ENCODE data around the gene PSORS1C2. TPM values are rescaled to one million over a fixed set of nuclear protein-coding genes. Genes with fewer than 3 reads are reported as not detected.

The PSORS1C2 gene
- total and polyA plus RNA-seq, 12 donors: not detected

- 37 to 68% (median 46%) methylated on average over 3 of the region's 3 CpGs for WGBS, 4 donors
- intact Hi-C loops (cut with DNase I): no loop called here
These were observed 47.2 kb downstream of the PSORS1C2 start for GRCh38 chr6:31091680-31092079.

GRCh38 chr6:31090973-31091364 lies 47.9 kb downstream of the PSORS1C2 start:
- 85 to 97% (median 92%) methylated on average over 6 of the region's 6 CpGs for WGBS, 4 donors
- no peak for DNase-seq
- Histone ChIP-seq H3K4me1 (replicated peaks in 1 of 2) (peaks cover 0 to 4% of the 10 kb centered on the region in 2 donors), H3K27me3 (no peaks in the 10 kb centered on the region), H3K36me3 (replicated peaks in 1 of 2) (no peaks in the 10 kb centered on the region), H3K4me3 (no peak overlapping the region), H3K9me3 (replicated peaks in 1 of 3) (no peaks in the 10 kb centered on the region), H3K27ac (no peak overlapping the region)
- TF ChIP-seq CTCF (IDR thresholded peaks at IDR 0.05) (no peak), POLR2A (IDR thresholded peaks at IDR 0.05) (no peak)
- intact Hi-C loops (cut with DNase I): no loop called here

More at GRCh38 chr6:31091680-31092079, 47.2 kb downstream of the PSORS1C2 start:
- Histone ChIP-seq H3K36me3 (replicated peaks in 1 of 2) (no peaks in the 10 kb centered on the region), H3K27ac (no peak overlapping the region), H3K9me3 (replicated peaks in 1 of 3) (no peaks in the 10 kb centered on the region), H3K4me3 (no peak overlapping the region), H3K4me1 (replicated peaks in 1 of 2) (peaks cover 0 to 4% of the 10 kb centered on the region in 2 donors), H3K27me3 (no peaks in the 10 kb centered on the region)
- TF ChIP-seq POLR2A (IDR thresholded peaks at IDR 0.05): no peak
- TF ChIP-seq CTCF (IDR thresholded peaks at IDR 0.05): no peak
- no peak for DNase-seq

- H3K27me3 ChIP-seq: no peaks in the 10 kb centered on the region
- peaks cover 0 to 4% of the 10 kb centered on the region in 2 donors for H3K4me1 ChIP-seq (replicated peaks in 1 of 2)
- no peak for TF ChIP-seq CTCF (IDR thresholded peaks at IDR 0.05)
- TF ChIP-seq POLR2A (IDR thresholded peaks at IDR 0.05): no peak
- H3K9me3 ChIP-seq (replicated peaks in 1 of 3): no peaks in the 10 kb centered on the region
- no peak for DNase-seq
- H3K4me3 ChIP-seq: no peak overlapping the region
- intact Hi-C loops (cut with DNase I): no loop called here
- H3K27ac ChIP-seq: no peak overlapping the region
- H3K36me3 ChIP-seq (replicated peaks in 1 of 2): no peaks in the 10 kb centered on the region
- 83 to 86% (median 84%) methylated on average over 3 of the region's 3 CpGs for WGBS, 4 donors
These were observed 48.4 kb downstream of the PSORS1C2 start for GRCh38 chr6:31090275-31090972.

Small RNA genes lying within 50 kb of the gene (small RNA-seq; reads per million reads assigned to genes)
- gene POLR2LP1: 0 reads per million in 2 donors

Other genes with a start within 250 kb of the PSORS1C2 start
- 10 to 100 TPM in 7 of 9 donors, 1 to 10 TPM in 2; 3.7 to 48.6 (median 17.4) TPM for gene GTF2H4, start 230.9 kb downstream of the PSORS1C2 start, total RNA-seq
- 10 to 100 TPM; 30.8 to 71.9 (median 57.8) TPM for gene GTF2H4, start 230.9 kb downstream of the PSORS1C2 start, polyA plus RNA-seq
- 10 to 100 TPM; 17.1 to 51.6 (median 31.1) TPM for gene VARS2, start 224.8 kb downstream of the PSORS1C2 start, total RNA-seq
- gene VARS2, start 224.8 kb downstream of the PSORS1C2 start, polyA plus RNA-seq: 10 to 100 TPM; 21.2 to 89.6 (median 55.4) TPM
- 1 to 10 TPM in 1 of 9 donors, under 1 TPM in 2, not detected in 6; 0.38 to 1.5 (median 0.39) TPM for gene SFTA2, start 206.9 kb downstream of the PSORS1C2 start, total RNA-seq
- under 1 TPM in 2 of 3 donors, not detected in 1; 0.20 to 0.24 TPM for gene SFTA2, start 206.9 kb downstream of the PSORS1C2 start, polyA plus RNA-seq
- not detected for gene MUCL3, start 198.1 kb downstream of the PSORS1C2 start, total RNA-seq
- gene MUCL3, start 198.1 kb downstream of the PSORS1C2 start, polyA plus RNA-seq: under 1 TPM in 2 of 3 donors, not detected in 1; under 0.01 to 0.02 TPM
- not detected for gene MUC21, start 155.3 kb downstream of the PSORS1C2 start, total RNA-seq
- under 1 TPM in 2 of 3 donors, not detected in 1; 0.16 to 0.34 TPM for gene MUC21, start 155.3 kb downstream of the PSORS1C2 start, polyA plus RNA-seq
- gene MUC22, start 128.6 kb downstream of the PSORS1C2 start, total RNA-seq: not detected
- gene MUC22, start 128.6 kb downstream of the PSORS1C2 start, polyA plus RNA-seq: not detected
- not detected for gene C6orf15, start 26.5 kb downstream of the PSORS1C2 start, total RNA-seq
- gene C6orf15, start 26.5 kb downstream of the PSORS1C2 start, polyA plus RNA-seq: not detected
- 1 to 10 TPM in 3 of 9 donors, under 1 TPM in 6; 0.06 to 2.3 (median 0.52) TPM for gene PSORS1C1, start 24.3 kb downstream of the PSORS1C2 start, total RNA-seq
- 1 to 10 TPM in 2 of 3 donors, under 1 TPM in 1; 0.60 to 5.1 (median 1.9) TPM for gene PSORS1C1, start 24.3 kb downstream of the PSORS1C2 start, polyA plus RNA-seq
- not detected for gene CDSN, start 18.6 kb downstream of the PSORS1C2 start, total RNA-seq
- gene CDSN, start 18.6 kb downstream of the PSORS1C2 start, polyA plus RNA-seq: under 1 TPM in 2 of 3 donors, not detected in 1; 0.03 to 0.08 TPM
- 10 to 100 TPM in 7 of 9 donors, 1 to 10 TPM in 2; 6.4 to 23.7 (median 13.6) TPM for gene CCHCR1, start 18.7 kb upstream of the PSORS1C2 start, total RNA-seq
- 10 to 100 TPM in 2 of 3 donors, 1 to 10 TPM in 1; 4.5 to 27.4 (median 16.0) TPM for gene CCHCR1, start 18.7 kb upstream of the PSORS1C2 start, polyA plus RNA-seq
- 1 to 10 TPM; 1.8 to 8.4 (median 2.1) TPM for gene TCF19, start 19.5 kb upstream of the PSORS1C2 start, total RNA-seq
- gene TCF19, start 19.5 kb upstream of the PSORS1C2 start, polyA plus RNA-seq: 1 to 10 TPM; 2.0 to 3.3 (median 2.1) TPM
- 1 to 10 TPM in 2 of 9 donors, under 1 TPM in 1, not detected in 6; 0.17 to 2.8 (median 2.2) TPM for gene POU5F1, start 31.6 kb upstream of the PSORS1C2 start, total RNA-seq
- under 1 TPM in 1 of 3 donors, not detected in 2; 0.24 TPM for gene POU5F1, start 31.6 kb upstream of the PSORS1C2 start, polyA plus RNA-seq
- 1,000 to 10,000 TPM in 1 of 9 donors, 100 to 1,000 TPM in 8; 214 to 1,851 (median 684) TPM for gene HLA-C, start 133.0 kb upstream of the PSORS1C2 start, total RNA-seq
- gene HLA-C, start 133.0 kb upstream of the PSORS1C2 start, polyA plus RNA-seq: 100 to 1,000 TPM; 157 to 323 (median 297) TPM
- 1,000 to 10,000 TPM in 8 of 9 donors, 100 to 1,000 TPM in 1; 248 to 3,150 (median 1,269) TPM for gene HLA-B, start 218.1 kb upstream of the PSORS1C2 start, total RNA-seq
- gene HLA-B, start 218.1 kb upstream of the PSORS1C2 start, polyA plus RNA-seq: 1,000 to 10,000 TPM in 1 of 3 donors, 100 to 1,000 TPM in 2; 615 to 1,099 (median 618) TPM